GM21576 (cell line): ENCODE results near the gene MGAT3.

Experiments used
- ATAC-seq: cut with Tn5 transposase; IDR thresholded peaks from one replicate; pipeline ENCODE4 v1.9.1; 2021; ENCODE audit warnings: mild to moderate bottlenecking, moderate library complexity; ENCODE audit not compliant: unreplicated experiment

The MGAT3 gene

DNA sequence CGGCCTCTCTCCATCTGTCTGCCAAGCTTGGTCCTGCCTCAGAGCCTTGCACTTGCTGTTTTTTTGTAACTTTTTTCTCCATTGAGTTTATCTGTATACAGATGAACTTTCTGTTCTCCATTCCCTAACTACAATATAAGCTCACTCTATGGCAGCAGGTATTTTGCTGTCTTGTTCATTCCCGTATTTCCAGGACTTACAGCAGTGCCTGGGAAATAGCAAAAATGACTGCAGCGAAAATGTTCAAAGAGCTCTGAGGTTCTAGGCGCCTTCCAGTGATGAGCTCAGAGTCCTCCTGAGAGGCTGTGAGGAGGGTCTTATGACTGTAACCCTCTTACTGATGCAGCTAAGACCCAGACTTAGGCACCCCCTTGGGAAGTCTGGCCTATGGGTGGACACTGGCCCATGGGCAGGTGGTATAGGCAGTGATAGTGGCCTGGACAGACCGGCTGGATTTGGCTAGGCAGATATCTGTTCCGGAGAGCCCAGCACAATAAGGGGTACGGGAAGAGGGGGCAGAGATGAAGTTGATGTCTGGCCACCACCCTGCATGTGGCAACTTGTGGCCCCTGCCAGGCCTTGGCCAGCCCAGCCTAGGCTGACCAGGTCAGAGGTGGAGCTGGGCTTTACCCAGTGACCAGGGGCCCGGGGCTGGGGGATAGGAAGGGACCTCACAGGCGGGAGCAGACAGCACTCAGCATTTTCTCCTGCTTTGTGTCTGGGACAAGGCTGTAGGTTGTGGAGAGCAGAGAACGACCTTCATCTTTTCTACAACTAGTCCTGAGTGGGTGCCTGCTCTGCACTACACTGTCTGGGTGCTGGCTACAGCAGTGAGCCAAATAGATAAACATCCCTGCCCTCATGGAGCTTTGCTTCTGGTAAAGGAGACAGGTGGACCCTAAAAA is 68.2 kb downstream of the MGAT3 start:
- ATAC-seq: no peak

DNA sequence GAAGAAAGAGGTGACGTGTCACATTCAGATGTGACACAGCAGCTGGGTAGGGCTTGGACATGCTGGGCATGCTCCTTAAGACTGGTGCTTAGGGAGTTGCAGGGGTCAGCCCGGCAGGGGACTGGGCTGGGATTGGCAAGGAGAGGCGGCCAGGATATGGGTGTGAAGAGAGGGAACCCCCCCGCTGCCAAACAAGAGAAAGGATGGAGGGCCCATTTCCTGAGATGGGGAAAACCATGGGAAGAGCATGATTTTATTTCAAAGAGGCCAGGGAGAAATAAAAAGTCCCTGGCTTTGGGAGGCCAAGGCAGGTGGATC is 68.8 kb downstream of the MGAT3 start:
- no peak for ATAC-seq

DNA sequence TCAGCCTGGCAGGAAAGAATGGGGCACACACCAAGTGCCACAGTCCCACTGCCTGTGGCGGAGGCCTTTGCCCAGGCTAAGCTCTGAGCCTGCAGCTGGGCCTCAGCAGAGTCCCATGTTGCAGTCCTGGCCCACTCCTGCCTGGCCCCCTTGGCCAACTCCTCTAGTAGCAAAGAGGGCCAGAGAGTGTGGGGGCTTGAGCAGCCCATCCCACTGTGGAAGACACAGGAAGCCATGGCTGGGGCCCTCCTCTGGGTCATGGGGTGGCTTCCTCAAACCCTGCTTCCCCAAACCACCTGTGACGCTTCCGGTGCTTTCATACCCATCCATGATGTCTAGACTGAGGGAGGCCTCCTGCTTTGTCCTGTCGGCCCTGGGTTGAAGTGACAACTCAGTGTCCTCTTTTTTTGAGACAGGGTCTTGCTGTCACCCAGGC is 69.9 kb downstream of the MGAT3 start:
- no peak for ATAC-seq

DNA sequence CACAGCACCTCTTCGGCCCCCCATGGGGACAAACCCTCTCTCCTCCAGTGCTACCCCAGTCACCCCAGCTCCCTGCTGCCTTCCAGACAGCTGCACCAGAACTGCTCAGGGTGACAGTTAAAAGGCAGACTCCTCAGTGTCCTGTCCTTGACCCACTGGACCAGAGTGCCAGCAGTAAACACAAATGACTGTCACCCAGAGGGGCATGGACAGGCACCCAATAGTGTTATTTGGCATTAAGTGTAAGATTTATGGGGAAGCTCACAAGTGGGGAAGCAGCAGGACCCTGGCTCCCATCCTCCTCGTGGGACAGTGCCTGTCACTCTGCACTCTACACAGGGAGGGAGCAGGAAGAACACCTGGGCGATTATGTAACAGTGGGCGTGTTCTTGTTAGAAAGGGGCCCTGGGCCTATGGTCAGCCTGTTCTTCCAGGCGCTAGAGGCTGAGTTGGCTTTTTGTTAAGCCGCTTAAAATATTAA is 70.7 kb downstream of the MGAT3 start:
- ATAC-seq: no peak

DNA sequence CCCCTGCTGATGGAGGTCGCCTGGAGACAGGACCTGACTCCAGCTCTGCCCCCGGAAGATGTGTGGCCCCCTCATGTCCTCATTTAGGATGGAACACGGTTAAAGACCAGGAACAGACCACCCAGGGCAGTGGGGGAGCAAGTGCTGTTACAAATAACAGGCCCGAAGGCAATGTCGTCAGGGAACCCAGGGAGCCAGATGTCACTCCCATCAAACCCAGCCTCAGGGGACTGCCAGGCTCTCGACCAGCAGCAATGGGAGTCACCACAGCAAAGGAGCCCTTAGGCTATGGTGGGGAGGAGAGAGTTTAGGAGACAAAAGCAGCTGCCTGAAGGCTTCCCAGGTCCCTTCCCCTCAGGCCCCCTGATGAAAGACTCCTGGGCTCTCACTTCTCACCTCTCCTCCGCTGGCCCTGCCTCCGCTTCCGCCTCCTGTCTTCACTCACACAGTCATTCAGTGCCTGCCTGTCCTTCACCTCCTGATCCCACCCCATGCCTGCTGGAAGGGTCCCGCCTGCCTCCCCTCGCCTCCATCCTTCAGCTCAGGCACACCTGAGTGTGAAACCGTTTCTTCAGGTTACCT is 71.4 kb downstream of the MGAT3 start:
- ATAC-seq: no peak

DNA sequence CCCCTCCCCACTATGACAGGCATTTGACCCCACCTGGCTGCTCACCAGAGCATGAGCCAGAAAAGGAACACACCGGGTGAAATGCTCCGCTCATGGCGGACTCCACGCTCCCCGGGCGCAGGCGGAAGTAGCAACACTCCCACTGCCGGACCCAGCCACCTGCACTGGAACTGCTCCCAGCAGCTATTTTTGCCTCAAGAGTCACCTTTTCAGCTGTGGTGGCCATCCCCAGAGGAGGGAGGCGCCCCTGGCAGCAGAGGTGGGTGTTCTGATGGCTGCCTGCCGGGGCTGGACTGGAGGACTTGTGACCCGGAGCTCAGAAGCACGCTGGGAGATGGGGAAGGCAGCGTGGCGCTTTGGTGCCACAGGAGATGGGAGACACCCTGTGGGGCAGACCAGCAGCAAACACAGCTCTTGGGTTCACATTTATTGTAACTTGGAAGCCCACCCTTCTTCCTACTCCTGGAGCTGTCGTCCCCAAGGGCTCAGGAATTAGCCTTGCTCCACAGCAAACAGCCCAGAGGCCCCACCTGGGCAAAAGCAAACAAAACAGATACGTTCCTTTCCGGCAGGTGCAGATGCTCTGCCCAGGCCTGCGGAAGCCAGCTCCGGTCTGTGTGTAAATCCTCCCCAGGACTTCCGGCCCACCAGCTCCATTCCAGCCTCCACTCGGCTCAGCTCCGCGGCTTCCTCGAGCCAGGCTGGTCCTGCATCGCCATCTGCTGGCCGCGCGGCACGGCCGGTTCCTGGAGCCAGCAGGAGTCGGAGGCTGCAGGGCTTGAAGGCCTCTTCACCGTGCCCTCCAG is 72.1 kb downstream of the MGAT3 start:
- no peak for ATAC-seq

DNA sequence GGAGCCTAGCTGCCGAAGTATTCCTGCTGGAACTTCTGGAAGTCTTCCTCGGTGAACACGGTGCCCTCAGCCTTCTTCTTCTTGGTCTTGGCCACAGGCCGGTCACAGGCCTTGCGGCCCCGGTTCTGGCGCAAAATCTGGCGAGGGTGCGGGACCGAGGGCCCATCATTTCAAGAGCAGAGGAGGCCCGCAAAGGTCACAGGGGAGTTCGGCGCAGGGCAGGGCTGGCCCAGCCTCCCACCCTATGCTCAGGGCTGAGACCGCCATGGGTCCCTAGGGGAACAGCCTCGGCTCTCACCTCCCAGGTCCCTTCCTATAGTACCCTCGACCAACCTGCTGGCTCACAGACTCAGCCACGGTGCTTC is 72.7 kb downstream of the MGAT3 start:
- no peak for ATAC-seq

DNA sequence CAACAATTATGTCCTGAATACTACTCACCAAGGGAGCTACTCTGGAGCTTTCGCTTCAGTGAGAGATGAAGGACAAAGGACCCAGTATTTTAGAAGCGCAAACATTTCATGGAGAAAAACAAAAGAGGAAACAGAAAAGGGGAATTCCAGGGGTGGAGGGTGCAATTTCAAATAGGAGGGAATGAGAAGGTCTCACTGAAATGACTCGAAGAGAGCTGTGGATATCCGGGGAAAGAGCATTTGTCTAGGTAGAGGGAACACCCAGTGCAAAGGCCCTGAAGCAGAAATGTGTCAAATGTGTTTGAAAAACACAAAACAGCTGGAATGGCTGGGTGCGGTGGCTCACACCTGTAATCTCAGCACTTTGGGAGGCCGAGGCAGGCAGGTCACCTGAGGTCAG is 73.3 kb downstream of the MGAT3 start:
- ATAC-seq: no peak

DNA sequence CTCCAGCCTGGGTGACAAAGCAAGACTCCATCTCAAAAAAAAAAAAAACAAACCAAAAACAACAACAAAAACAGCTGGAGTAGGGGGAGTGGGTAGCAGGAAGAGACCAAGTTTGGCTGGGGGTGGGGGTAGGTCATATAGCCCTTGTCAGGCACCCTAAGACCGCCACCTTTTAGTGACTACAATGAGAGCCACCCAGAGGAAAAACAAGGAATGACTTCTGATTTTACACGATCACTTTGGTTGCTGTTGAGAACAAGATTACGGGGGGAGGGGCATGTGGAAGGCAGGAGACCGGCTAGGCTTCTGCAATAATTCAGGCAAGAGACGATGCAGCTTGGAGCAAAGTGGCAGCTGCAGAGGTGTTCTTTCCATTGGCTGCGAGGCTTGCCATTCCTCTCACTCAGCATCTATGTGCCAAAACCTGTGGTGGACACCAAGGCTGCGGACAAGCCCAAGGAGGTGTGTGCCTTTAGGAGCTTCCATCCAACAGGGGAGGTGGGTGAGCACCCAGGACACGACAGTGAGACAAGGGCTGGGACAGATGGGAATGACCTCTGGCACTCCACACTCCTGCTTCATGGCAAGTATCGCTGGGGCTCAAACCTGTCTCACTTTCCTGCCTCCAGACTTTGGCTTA is 74.0 kb downstream of the MGAT3 start:
- ATAC-seq: no peak

DNA sequence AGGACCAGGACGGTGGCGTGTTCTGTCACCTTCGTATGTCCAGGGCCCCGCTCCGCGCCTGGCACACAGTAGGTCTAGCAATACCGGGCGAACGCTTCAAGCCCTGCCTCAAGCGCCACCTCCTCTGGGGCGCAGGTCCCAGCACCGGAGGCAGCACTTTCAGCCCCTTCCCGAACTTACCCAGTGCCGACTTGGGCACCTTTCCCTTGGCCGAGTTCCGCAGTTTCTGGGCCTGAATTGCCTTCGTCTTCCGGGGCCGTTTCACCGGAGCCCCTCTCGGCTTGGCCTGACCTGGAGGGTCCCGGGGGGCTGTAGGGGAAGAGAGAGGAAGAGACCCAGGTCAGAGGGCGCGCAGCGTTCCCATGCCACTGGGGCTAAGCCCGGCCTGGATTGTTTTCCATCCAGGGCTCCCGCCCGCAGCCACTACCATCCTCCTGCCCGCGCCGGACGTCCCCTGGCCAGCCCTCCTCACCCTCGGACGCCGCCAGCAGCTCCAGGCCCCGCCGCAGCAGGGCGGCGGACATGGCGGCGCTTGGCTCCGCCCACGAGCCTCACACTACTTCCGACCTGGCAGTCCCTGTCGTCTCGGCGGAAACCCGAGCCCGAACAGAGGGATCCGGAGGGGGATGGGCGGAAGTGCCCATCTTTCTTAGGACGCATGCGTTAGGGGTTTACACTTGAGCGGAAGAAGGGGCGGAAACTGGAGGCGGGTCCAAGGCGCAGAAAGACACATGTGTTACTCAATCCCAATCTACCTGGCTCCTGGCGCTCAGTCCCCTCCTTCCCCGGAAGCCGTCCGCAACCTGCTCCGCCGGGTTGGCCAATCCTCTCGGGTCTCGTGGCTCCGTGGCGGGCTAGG is 75.6 kb downstream of the MGAT3 start, which contains the start of gene RPS19BP1:
RPS19BP1 (minus strand) TSS at position 534 of the 859 bp plus-strand sequence; CDS start at position 524, 10 bp downstream.
- peak; percentile 59 for ATAC-seq

DNA sequence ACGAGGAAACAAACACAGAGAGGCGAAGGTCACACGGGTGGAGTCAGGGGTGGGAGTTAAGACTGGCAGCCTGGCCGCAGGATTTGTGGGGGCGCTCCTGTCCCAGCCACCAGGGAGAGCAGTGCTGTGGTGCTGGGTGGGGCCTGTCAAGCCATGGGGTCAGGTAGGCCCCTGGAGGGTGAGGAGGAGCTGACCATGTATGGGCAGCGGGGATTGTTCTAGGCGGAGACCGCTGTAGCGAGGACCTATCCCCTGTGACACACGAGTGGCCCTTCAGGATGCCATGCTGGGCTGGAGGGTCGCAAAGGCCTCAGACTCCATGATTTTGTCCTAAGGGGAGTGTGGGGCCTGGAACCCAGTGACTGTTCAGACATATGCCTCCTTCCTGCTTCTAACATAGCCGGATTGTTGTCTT is 77.3 kb downstream of the MGAT3 start:
- no peak for ATAC-seq

DNA sequence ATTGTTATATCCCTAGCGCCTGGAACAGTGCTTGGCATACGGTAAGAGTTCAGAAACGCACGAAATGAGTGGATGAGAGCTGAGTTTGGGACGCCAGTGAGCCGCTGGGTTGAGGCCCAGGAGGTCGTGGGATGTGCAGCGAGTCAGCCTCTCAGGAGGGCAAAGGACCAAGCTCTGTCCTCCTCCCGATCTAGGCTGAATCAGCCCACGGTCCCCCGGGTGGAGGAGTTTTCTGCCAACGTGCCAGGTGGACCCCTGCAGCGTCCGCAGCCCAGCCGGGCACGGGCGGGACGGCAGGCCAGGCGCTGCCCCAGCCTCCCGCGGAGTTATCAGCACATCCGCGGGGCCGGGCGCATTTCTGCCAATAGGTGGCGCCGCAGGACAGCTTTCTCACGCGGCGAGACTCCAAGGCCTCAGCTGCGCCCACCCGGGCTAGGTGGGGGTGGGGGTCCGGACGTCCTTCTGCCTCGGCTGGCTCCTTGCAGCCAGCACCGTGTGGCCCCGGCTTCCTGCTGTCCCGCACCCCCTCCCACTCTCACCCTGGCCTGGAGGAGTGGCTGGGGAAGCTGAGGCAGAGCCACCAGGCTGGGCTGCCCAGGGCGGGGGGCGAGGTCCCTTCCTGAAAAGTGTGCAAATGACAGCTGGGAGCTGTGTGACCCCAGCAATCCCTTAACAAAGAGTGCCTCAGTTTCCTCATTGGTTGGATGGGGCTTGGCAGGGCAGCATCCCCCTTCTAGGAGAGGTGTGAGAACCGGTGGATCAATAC is 78.0 kb downstream of the MGAT3 start:
- no peak for ATAC-seq

DNA sequence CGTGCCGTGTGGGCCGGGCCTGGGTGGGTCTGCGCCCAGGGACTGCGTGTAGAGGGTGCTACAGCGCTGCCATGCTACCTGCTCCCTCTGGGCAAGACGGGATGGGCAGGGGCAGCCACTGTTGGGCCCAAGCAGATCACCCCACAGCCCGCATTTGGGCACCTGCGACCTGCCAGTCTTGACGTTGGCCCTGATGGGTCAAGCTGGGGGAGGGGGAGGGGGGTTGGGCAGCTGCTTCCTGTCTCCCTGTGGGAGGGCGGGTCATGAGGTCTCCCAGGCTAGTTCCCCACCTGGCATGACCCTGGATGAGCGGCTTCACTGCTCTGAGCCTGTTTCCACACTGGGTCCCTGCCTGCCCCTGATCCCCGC is 78.5 kb downstream of the MGAT3 start:
- no peak for ATAC-seq

DNA sequence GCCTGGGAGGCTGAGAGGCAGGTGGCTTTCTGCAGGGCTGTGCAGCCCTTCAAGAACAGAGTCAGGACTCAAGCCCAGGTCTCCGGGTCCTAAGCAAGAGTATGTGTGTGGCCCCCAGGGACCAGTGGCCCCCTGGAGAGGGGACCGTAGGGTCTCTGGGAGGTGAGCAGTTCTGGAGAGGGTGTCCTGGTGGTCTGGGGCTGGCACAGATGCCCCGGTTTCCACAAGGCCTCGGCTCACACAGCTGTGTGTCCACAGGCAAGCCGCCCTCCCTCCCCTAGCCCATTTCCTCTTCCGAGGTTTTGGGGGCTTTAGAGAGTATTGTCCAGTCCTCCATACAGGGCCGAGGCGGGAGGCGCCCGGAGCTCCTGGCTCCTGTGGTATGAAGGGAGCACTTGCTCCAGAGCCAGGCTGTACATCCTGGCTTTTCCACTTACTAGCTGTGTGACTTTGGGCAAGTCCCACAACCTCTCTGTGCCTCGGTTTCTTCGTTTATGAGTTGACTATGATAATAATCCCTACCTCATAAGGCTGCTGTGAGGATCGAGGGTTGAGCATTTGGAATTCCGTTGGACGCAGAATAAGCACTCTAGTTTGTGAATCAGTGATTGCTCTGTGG is 79.1 kb downstream of the MGAT3 start:
- ATAC-seq: no peak

DNA sequence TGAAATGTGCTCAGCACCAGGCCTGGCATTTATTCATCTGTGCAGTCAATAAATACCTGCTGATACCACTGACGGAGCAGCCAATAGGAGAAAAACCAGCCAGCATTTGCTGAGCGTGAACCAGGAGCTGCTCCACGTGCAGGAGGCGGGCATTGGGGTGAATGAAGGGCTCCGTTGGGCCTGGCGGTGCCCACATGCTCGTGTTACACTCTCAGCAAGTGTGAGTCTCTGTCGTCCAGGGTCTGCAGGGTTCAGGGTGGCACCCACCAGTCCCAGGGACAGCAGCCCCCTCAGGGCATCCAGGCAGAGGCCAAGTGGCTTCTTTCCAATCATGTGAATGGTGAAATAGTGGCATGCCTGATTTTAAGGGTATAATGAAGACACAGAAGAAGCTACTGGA is 79.9 kb downstream of the MGAT3 start:
- no peak for ATAC-seq

DNA sequence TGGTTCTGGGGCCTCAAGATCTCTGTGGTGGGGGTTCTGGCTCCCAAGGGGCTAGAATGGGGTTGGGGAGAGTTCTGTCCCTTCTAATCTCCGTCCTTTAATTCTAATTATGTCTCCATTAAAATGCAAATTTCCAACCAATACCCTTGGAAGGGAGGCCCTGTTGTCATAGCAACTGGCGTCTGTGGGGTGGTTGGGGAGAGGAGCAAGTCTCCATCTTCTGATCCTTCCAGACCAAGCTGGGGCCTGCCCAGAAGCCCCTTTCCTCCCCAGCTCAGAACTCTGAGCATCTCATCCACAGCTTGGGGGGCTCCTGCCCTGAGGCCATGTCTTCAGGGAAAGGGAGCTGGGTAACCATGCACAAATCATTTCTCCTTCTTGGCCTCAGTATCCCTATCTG is 81.2 kb downstream of the MGAT3 start:
- ATAC-seq: no peak
